ENCODE measurements around the gene PDCD6IP.

DNA sequence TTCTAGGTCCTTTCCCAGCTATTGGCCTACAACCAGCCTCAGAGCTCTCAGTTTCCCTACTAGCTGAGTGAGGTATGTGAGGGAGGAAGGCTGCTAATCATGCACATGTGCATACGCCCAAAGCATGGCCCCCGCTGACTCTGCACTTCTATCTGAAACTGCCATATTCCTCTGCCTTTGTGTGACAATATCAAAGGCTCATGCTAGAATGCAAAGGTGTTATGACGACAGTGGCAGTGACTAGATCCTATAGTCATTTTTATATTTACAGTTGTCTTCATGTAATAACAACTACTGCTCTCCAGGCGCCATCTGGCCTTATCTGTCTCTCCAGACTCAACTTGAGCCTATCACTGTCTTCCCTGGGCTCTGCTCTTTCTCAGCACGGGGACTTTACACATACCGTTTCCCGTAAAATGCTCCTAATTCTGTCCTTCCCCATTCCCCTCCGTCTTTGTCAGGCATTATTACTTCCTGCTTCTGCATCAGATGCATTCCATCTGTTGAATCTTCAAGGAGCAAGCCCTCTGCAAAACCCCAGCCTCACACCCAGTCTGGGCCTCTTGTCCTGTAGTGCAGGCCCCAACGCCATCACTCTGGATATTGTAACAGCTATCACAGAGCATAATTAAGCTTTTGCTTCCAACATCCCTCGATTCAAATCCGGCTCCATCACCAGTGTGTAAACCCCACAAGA is 102.5 kb downstream of the PDCD6IP start:
- TF ChIP-seq, protein P1, sequence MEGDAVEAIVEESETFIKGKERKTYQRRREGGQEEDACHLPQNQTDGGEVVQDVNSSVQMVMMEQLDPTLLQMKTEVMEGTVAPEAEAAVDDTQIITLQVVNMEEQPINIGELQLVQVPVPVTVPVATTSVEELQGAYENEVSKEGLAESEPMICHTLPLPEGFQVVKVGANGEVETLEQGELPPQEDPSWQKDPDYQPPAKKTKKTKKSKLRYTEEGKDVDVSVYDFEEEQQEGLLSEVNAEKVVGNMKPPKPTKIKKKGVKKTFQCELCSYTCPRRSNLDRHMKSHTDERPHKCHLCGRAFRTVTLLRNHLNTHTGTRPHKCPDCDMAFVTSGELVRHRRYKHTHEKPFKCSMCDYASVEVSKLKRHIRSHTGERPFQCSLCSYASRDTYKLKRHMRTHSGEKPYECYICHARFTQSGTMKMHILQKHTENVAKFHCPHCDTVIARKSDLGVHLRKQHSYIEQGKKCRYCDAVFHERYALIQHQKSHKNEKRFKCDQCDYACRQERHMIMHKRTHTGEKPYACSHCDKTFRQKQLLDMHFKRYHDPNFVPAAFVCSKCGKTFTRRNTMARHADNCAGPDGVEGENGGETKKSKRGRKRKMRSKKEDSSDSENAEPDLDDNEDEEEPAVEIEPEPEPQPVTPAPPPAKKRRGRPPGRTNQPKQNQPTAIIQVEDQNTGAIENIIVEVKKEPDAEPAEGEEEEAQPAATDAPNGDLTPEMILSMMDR (IDR thresholded peaks at IDR 0.05): no peak
- no peak for TF ChIP-seq POLR2A (IDR thresholded peaks at IDR 0.05)
- TF ChIP-seq EP300 (IDR thresholded peaks at IDR 0.05): no peak
- no peak for TF ChIP-seq POLR2AphosphoS5 (IDR thresholded peaks at IDR 0.05)
